Measurements from ENCODE around the gene MFAP5. TPM values are rescaled to one million over a fixed set of nuclear protein-coding genes. Genes with fewer than 3 reads are reported as not detected.

MFAP5 gene
- total RNA-seq, 1 experiment from 2014 or later: 0.26 TPM

GRCh38 chr12:8622646-8623045 is 40.0 kb downstream of the MFAP5 start:
- H3K36me3 Mint-ChIP-seq (ENCODE audit: insufficient read depth in 1 of 3, low read depth in 3 of 3): peaks cover 0 to 22% (median 0%) of the 10 kb centered on the region in 3 experiments; a peak in 3 of 7 replicates
- Histone ChIP-seq H3K9me3 (ENCODE audit: control insufficient read depth, low read depth, low read length) (no peaks in the 10 kb centered on the region), H3K4me1 (ENCODE audit: insufficient read depth, low read length) (no peaks in the 10 kb centered on the region), H4K8ac (replicated peaks; ENCODE audit: insufficient read length, low read depth, low read length) (no peak overlapping the region), H3K79me2 (ENCODE audit: insufficient read depth, low read length) (no peaks in the 10 kb centered on the region), H3K4me2 (ENCODE audit: insufficient read depth, insufficient read length, low read length) (no peak overlapping the region), H3K18ac (ENCODE audit: insufficient read length, low read depth, low read length) (no peak overlapping the region), H4K20me1 (ENCODE audit: control insufficient read depth, insufficient read depth, insufficient read length) (no peaks in the 10 kb centered on the region), H3K27ac (ENCODE audit: insufficient read length, low read depth, low read length) (no peak overlapping the region), H3K9ac (ENCODE audit: extremely low read depth, insufficient read length, low read length) (no peak overlapping the region), H4K91ac (ENCODE audit: insufficient read length, low read depth, low read length) (no peak overlapping the region), H2AK5ac (ENCODE audit: insufficient read length, low read length) (no peak overlapping the region), H2BK15ac (ENCODE audit: low read depth, low read length) (no peak overlapping the region), H3K27me3 (ENCODE audit: insufficient read depth, low read length) (no peaks in the 10 kb centered on the region), H3K79me1 (ENCODE audit: insufficient read depth, low read depth, low read length, poor library complexity, severe bottlenecking) (no peaks in the 10 kb centered on the region), H3K23ac (ENCODE audit: insufficient read length, low read depth, low read length) (no peak overlapping the region), H2BK20ac (ENCODE audit: low read depth, low read length, poor library complexity, severe bottlenecking) (no peak overlapping the region), H3T11ph (ENCODE audit: low read length) (no peak overlapping the region), H2BK5ac (ENCODE audit: insufficient read length, low read length) (no peak overlapping the region), H3K4ac (ENCODE audit: low read depth, low read length) (no peak overlapping the region), H2BK12ac (ENCODE audit: insufficient read length, low read depth, low read length) (no peak overlapping the region), H3K56ac (ENCODE audit: insufficient read length, low read depth, low read length) (no peak overlapping the region), H2BK120ac (ENCODE audit: low read depth, low read length, poor library complexity, severe bottlenecking) (no peak overlapping the region), H4K5ac (ENCODE audit: insufficient read length, low read depth, low read length) (no peak overlapping the region), H2AFZ (ENCODE audit: low read length) (no peak overlapping the region), H3K14ac (ENCODE audit: insufficient read depth, low read length) (no peak overlapping the region), H3K23me2 (ENCODE audit: insufficient read length, low read depth, low read length, poor library complexity, severe bottlenecking) (no peaks in the 10 kb centered on the region)
- no peaks in the 10 kb centered on the region for H3K27me3 Mint-ChIP-seq (ENCODE audit: low read depth)
- H3K4me3 Mint-ChIP-seq: no peak overlapping the region
- no peak overlapping the region for H3K27ac Mint-ChIP-seq
- no peak for TF ChIP-seq CTCF (conservative IDR thresholded peaks at IDR 0.05)
- DNase-seq: no peak
- no CpG with 5 or more reads among the region's 4 CpGs for WGBS (ENCODE audit: extremely low coverage, insufficient read length, low lambda C conversion rate)
- H3K9me3 Mint-ChIP-seq: peaks cover 16 to 18% of the 10 kb centered on the region in 2 experiments
- H3K4me1 Mint-ChIP-seq: peaks cover 6% of the 10 kb centered on the region in 2 experiments
